HepG2 (cell line): Measurements from ENCODE around the gene HOXA5. TPM values are rescaled to one million over a fixed set of nuclear protein-coding genes. Genes with fewer than 3 reads are reported as not detected.

Experiments
- ATF7-NPFF ChIP-seq: sonication (generic); formaldehyde crosslinking; IDR thresholded peaks from 2 replicates; pipeline ENCODE4 v1.8.1; 2023; ENCODE audit warnings: mild to moderate bottlenecking, low read depth, missing genetic modification reagents, moderate library complexity
- MEIS1 ChIP-seq: sonication (generic); formaldehyde crosslinking; IDR thresholded peaks from 2 replicates; pipeline ENCODE4 v1.9.0; 2021; ENCODE audit warnings: mild to moderate bottlenecking, missing genetic modification reagents, moderate library complexity, borderline replicate concordance
- NFYC ChIP-seq: IDR thresholded peaks from 2 replicates; pipeline ENCODE4 v1.6.1; 2016; ENCODE audit warnings: missing genetic modification reagents, missing compliant biosample characterization
- POLR2AphosphoS5 ChIP-seq: IDR thresholded peaks from 2 replicates; pipeline ENCODE4 v1.6.1; 2012; ENCODE audit warnings: low read depth, low read length
- ZNF431 ChIP-seq: sonication (generic); formaldehyde crosslinking; IDR thresholded peaks from 2 replicates; pipeline ENCODE4 v1.9.0; 2022; ENCODE audit warnings: missing genetic modification reagents, low read depth, mild to moderate bottlenecking, borderline replicate concordance
- polyA plus RNA-seq, 8 experiments: library from polyadenylated mRNA; depleted of rRNA in 3 of 8; stranded (reverse) in 7 of 8; unstranded in 1 of 8; fragments of >200 nt; fragmentation: Illumina TruSeq in 4 of 8; extraction: Trizol in 4 of 8; gene quantifications; 2 replicates each; pipeline versions ENCODE4 v1.2.1 to v1.2.3, GENCODE V29; 2011 to 2016; ENCODE audit warnings: low read depth in 4 of 8, missing spikeins in 1 of 8, mixed read lengths in 1 of 8; ENCODE audit not compliant: insufficient read depth in 1 of 8
- total RNA-seq, 5 experiments: library from RNA; depleted of rRNA; stranded (reverse); fragments of >200 nt; fragmentation: Illumina TruSeq; extraction: Trizol; gene quantifications; 2 replicates each; pipeline ENCODE4 v1.2.3, GENCODE V29; 2016; ENCODE audit warnings: low read depth in 1 of 5
- TF ChIP-seq, protein P1 (sequence below): sonication (generic); formaldehyde crosslinking; conservative IDR thresholded peaks from 2 replicates; pipeline ENCODE4 v1.4.0; 2020; ENCODE audit warnings: mild to moderate bottlenecking, missing genetic modification reagents, moderate library complexity
- TF ChIP-seq, protein P2 (sequence below): sonication (generic); formaldehyde crosslinking; IDR thresholded peaks from 2 replicates; pipeline ENCODE4 v1.4.0; 2020; ENCODE audit warnings: missing genetic modification reagents, mild to moderate bottlenecking, borderline replicate concordance
- TF ChIP-seq, protein P3 (sequence below): sonication (generic); formaldehyde crosslinking; IDR thresholded peaks from 2 replicates; pipeline ENCODE4 v1.5.0; 2020; ENCODE audit warnings: missing genetic modification reagents

The HOXA5 gene
- total and polyA plus RNA-seq, 2 of the 13 experiments (the other 11 are each of a cell fraction or from before 2014, with no cell fraction given): 3.2 to 3.6 TPM

DNA sequence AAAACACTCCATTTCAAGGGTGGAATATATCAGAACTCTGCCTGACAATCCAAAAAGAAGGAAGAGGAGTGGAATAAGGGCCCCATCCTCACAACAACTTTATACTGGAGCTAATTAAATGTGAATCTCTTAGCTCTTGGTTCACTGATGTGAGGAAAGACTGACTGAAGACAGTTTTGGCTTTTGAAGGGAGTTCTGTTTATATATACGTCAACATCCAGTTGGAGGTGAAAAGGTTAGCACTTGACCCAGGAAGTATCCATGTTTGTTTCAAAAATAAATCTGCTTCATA, 50.7 kb downstream of the HOXA5 start (continued):
- TF ChIP-seq, protein P1, sequence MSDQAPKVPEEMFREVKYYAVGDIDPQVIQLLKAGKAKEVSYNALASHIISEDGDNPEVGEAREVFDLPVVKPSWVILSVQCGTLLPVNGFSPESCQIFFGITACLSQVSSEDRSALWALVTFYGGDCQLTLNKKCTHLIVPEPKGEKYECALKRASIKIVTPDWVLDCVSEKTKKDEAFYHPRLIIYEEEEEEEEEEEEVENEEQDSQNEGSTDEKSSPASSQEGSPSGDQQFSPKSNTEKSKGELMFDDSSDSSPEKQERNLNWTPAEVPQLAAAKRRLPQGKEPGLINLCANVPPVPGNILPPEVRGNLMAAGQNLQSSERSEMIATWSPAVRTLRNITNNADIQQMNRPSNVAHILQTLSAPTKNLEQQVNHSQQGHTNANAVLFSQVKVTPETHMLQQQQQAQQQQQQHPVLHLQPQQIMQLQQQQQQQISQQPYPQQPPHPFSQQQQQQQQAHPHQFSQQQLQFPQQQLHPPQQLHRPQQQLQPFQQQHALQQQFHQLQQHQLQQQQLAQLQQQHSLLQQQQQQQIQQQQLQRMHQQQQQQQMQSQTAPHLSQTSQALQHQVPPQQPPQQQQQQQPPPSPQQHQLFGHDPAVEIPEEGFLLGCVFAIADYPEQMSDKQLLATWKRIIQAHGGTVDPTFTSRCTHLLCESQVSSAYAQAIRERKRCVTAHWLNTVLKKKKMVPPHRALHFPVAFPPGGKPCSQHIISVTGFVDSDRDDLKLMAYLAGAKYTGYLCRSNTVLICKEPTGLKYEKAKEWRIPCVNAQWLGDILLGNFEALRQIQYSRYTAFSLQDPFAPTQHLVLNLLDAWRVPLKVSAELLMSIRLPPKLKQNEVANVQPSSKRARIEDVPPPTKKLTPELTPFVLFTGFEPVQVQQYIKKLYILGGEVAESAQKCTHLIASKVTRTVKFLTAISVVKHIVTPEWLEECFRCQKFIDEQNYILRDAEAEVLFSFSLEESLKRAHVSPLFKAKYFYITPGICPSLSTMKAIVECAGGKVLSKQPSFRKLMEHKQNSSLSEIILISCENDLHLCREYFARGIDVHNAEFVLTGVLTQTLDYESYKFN: no peak
- no peak for TF ChIP-seq NFYC (CRISPR knock-in tag)
- TF ChIP-seq, protein P2, sequence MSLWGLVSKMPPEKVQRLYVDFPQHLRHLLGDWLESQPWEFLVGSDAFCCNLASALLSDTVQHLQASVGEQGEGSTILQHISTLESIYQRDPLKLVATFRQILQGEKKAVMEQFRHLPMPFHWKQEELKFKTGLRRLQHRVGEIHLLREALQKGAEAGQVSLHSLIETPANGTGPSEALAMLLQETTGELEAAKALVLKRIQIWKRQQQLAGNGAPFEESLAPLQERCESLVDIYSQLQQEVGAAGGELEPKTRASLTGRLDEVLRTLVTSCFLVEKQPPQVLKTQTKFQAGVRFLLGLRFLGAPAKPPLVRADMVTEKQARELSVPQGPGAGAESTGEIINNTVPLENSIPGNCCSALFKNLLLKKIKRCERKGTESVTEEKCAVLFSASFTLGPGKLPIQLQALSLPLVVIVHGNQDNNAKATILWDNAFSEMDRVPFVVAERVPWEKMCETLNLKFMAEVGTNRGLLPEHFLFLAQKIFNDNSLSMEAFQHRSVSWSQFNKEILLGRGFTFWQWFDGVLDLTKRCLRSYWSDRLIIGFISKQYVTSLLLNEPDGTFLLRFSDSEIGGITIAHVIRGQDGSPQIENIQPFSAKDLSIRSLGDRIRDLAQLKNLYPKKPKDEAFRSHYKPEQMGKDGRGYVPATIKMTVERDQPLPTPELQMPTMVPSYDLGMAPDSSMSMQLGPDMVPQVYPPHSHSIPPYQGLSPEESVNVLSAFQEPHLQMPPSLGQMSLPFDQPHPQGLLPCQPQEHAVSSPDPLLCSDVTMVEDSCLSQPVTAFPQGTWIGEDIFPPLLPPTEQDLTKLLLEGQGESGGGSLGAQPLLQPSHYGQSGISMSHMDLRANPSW (CRISPR knock-in tag): no peak
- TF ChIP-seq POLR2AphosphoS5: no peak
- TF ChIP-seq MEIS1 (CRISPR knock-in tag): no peak
- TF ChIP-seq ZNF431: no peak
- TF ChIP-seq, protein P3, sequence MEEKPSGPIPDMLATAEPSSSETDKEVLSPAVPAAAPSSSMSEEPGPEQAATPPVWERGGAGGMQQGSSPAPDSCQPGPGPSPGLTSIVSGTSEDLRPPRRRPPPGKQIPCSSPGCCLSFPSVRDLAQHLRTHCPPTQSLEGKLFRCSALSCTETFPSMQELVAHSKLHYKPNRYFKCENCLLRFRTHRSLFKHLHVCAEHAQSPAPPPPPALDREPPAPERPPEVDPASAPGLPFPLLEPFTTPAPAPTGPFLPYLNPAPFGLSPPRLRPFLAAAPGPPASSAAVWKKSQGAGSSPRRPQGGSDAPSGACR (CRISPR knock-in tag): no peak
- TF ChIP-seq ATF7-NPFF (CRISPR knock-in tag): no peak
